ENCODE measurements around the gene TREH. TPM values are rescaled to one million over a fixed set of nuclear protein-coding genes. Genes with fewer than 3 reads are reported as not detected.

Gene TREH
- total RNA-seq, 2 donors from 2014 or later: not detected

- Histone ChIP-seq H3K27me3 (no peaks in the 10 kb centered on the region), H3K4me3 (no peak overlapping the region), H3K27ac (no peak overlapping the region), H3K36me3 (no peaks in the 10 kb centered on the region), H3K4me1 (no peaks in the 10 kb centered on the region), H3K9me3 (no peaks in the 10 kb centered on the region)
- TF ChIP-seq CTCF (IDR thresholded peaks at IDR 0.05): no peak
- no peak for DNase-seq (ENCODE audit: low spot score)
These were observed 26.5 kb upstream of the TREH start for GRCh38 chr11:118705791-118706545.

- Histone ChIP-seq H3K4me3 (no peak overlapping the region), H3K27ac (no peak overlapping the region), H3K36me3 (no peaks in the 10 kb centered on the region), H3K9me3 (peaks cover 0 to 6% of the 10 kb centered on the region in 2 donors), H3K27me3 (no peaks in the 10 kb centered on the region), H3K4me1 (no peaks in the 10 kb centered on the region)
- no peak for DNase-seq (ENCODE audit: low spot score)
- no peak for TF ChIP-seq CTCF (IDR thresholded peaks at IDR 0.05)
These were observed 25.8 kb upstream of the TREH start for GRCh38 chr11:118705111-118705741.

- no peaks in the 10 kb centered on the region for H3K4me1 ChIP-seq
These were observed 24.2 kb upstream of the TREH start for GRCh38 chr11:118703563-118704106.

GRCh38 chr11:118699506-118700220, 20.2 kb upstream of the TREH start:
- no peak for TF ChIP-seq CTCF (IDR thresholded peaks at IDR 0.05)
- Histone ChIP-seq H3K36me3 (no peaks in the 10 kb centered on the region), H3K9me3 (peaks cover 0 to 9% of the 10 kb centered on the region in 2 donors), H3K4me3 (no peak overlapping the region), H3K27me3 (no peaks in the 10 kb centered on the region), H3K4me1 (no peaks in the 10 kb centered on the region), H3K27ac (no peak overlapping the region)
- DNase-seq (ENCODE audit: low spot score): no peak

More at GRCh38 chr11:118703563-118704106, 24.2 kb upstream of the TREH start:
- Histone ChIP-seq H3K4me3 (no peak overlapping the region), H3K9me3 (peaks cover 0 to 9% of the 10 kb centered on the region in 2 donors), H3K36me3 (no peaks in the 10 kb centered on the region), H3K27me3 (no peaks in the 10 kb centered on the region), H3K27ac (no peak overlapping the region)
- DNase-seq (ENCODE audit: low spot score): no peak
- TF ChIP-seq CTCF (IDR thresholded peaks at IDR 0.05): no peak

GRCh38 chr11:118697346-118697745, 17.9 kb upstream of the TREH start:
- DNase-seq (ENCODE audit: low spot score): no peak
- Histone ChIP-seq H3K27me3 (no peaks in the 10 kb centered on the region), H3K27ac (no peak overlapping the region), H3K36me3 (no peaks in the 10 kb centered on the region), H3K4me1 (no peaks in the 10 kb centered on the region), H3K4me3 (no peak overlapping the region), H3K9me3 (peaks cover 0 to 9% of the 10 kb centered on the region in 2 donors)
- TF ChIP-seq CTCF (IDR thresholded peaks at IDR 0.05): no peak

Data from right atrium auricular region (tissue), 2 donors.